CD14-positive monocyte (primary cell): Measurements from ENCODE around the gene C22orf39. TPM values are rescaled to one million over a fixed set of nuclear protein-coding genes. Genes with fewer than 3 reads are reported as not detected.

ENCODE experiments used
- DNase-seq, 3 donors: peaks; one replicate each; pipeline ENCODE4 v3.0.0-alpha.2; 2011 to 2022
- H2AFZ ChIP-seq: 2 replicates; pipeline ENCODE4 v1.6.0; 2012; ENCODE audit warnings: mild to moderate bottlenecking, low read depth, low read length, inconsistent platforms; ENCODE audit not compliant: insufficient read depth, poor library complexity, severe bottlenecking
- H3K27ac ChIP-seq, 2 donors: 1 replicate in 1 of 2; 2 replicates in 1 of 2; pipeline ENCODE4 v1.5.1; 2012 to 2013; ENCODE audit warnings: low read length in 2 of 2, control low read depth in 1 of 2, inconsistent platforms in 1 of 2, low read depth in 1 of 2, mild to moderate bottlenecking in 1 of 2
- H3K27me3 ChIP-seq, 2 donors: one replicate each; pipeline versions ENCODE4 v1.6.0 to v1.6.1; 2011 to 2013; ENCODE audit warnings: low read length in 2 of 2; ENCODE audit not compliant: control insufficient read depth in 2 of 2, insufficient read depth in 2 of 2
- H3K36me3 ChIP-seq, 2 donors: replicated peaks in 1 of 2; 1 replicate in 1 of 2; 2 replicates in 1 of 2; pipeline versions ENCODE4 v1.5.1 to v1.6.1; 2012 to 2013; ENCODE audit warnings: low read length in 2 of 2, control low read depth in 1 of 2, inconsistent platforms in 1 of 2, mild to moderate bottlenecking in 1 of 2; ENCODE audit not compliant: insufficient read depth in 2 of 2, control insufficient read depth in 1 of 2
- H3K4me1 ChIP-seq, 2 donors: 1 replicate in 1 of 2; 2 replicates in 1 of 2; pipeline versions ENCODE4 v1.5.1 to v1.6.1; 2012 to 2013; ENCODE audit warnings: low read length in 2 of 2, control low read depth in 1 of 2, inconsistent platforms in 1 of 2, mild to moderate bottlenecking in 1 of 2, moderate library complexity in 1 of 2; ENCODE audit not compliant: insufficient read depth in 2 of 2, control insufficient read depth in 1 of 2
- H3K4me2 ChIP-seq: replicated peaks from 2 replicates; pipeline ENCODE3; 2012; ENCODE audit warnings: low read length, moderate library complexity, mild to moderate bottlenecking; ENCODE audit not compliant: poor library complexity, severe bottlenecking; ENCODE audit errors: extremely low read depth
- H3K4me3 ChIP-seq, 3 experiments: fragments of 200-600 bp in 1 of 3; sonication (generic) in 1 of 3; replicated peaks in 1 of 3; 1 replicate in 2 of 3; 2 replicates in 1 of 3; pipeline ENCODE4 v1.5.1; 2011 to 2013; ENCODE audit warnings: low read length in 3 of 3, mild to moderate bottlenecking in 3 of 3, control low read depth in 2 of 3, low read depth in 2 of 3, inconsistent platforms in 1 of 3, moderate library complexity in 1 of 3
- H3K79me2 ChIP-seq: 2 replicates; pipeline ENCODE4 v1.6.0; 2012; ENCODE audit warnings: mild to moderate bottlenecking, control low read depth, inconsistent platforms, low read length, moderate library complexity; ENCODE audit not compliant: insufficient read depth
- H3K9ac ChIP-seq: 2 replicates; pipeline ENCODE4 v1.6.0; 2017; ENCODE audit warnings: low read length, mild to moderate bottlenecking; ENCODE audit not compliant: insufficient read depth, poor library complexity, severe bottlenecking
- H3K9me3 ChIP-seq, 2 donors: replicated peaks in 1 of 2; 1 replicate in 1 of 2; 2 replicates in 1 of 2; pipeline versions ENCODE4 v1.5.1 to v1.6.1; 2012 to 2013; ENCODE audit warnings: low read length in 2 of 2, control low read depth in 1 of 2; ENCODE audit not compliant: control insufficient read depth in 1 of 2, insufficient read depth in 1 of 2
- H4K20me1 ChIP-seq: 2 replicates; pipeline ENCODE4 v1.6.0; 2012; ENCODE audit warnings: mild to moderate bottlenecking, low read length, control low read depth, moderate library complexity; ENCODE audit not compliant: insufficient read depth
- H3K27ac Mint-ChIP-seq, 7 donors: one replicate each; pipeline ENCODE4 v1.8.0; 2020; ENCODE audit warnings: mild to moderate bottlenecking in 7 of 7, mixed read lengths in 7 of 7, moderate library complexity in 6 of 7, inconsistent platforms in 2 of 7
- H3K27me3 Mint-ChIP-seq, 3 donors: one replicate each; pipeline ENCODE4 v1.8.0; 2021 to 2022; ENCODE audit warnings: low read depth in 3 of 3, mild to moderate bottlenecking in 3 of 3, mixed read lengths in 3 of 3, moderate library complexity in 3 of 3, inconsistent platforms in 1 of 3
- H3K36me3 Mint-ChIP-seq, 2 donors: one replicate each; pipeline ENCODE4 v1.8.0; 2020; ENCODE audit warnings: mixed read lengths in 2 of 2, inconsistent platforms in 1 of 2, mild to moderate bottlenecking in 1 of 2
- H3K4me1 Mint-ChIP-seq: one replicate; pipeline ENCODE4 v1.8.0; 2020; ENCODE audit warnings: mild to moderate bottlenecking, mixed read lengths
- H3K4me3 Mint-ChIP-seq, 2 donors: one replicate each; pipeline ENCODE4 v1.8.0; 2020; ENCODE audit warnings: mild to moderate bottlenecking in 2 of 2, mixed read lengths in 2 of 2, moderate library complexity in 1 of 2
- H3K9me3 Mint-ChIP-seq, 7 donors: one replicate each; pipeline ENCODE4 v1.8.0; 2020 to 2022; ENCODE audit warnings: mixed read lengths in 7 of 7, mild to moderate bottlenecking in 6 of 7, moderate library complexity in 6 of 7, inconsistent platforms in 2 of 7
- WGBS: methylation state at CpG from one replicate; pipeline ENCODE4 v1.1.5; 2013; ENCODE audit warnings: missing lambda C conversion rate; ENCODE audit not compliant: insufficient coverage; 5-methylcytosine and 5-hydroxymethylcytosine counted together
- intact Hi-C, 2 donors: fragments of 100-400 bp; cut with micrococcal nuclease; formaldehyde crosslinking; loops; one replicate each; pipeline versions ENCODE4 v1.15.0 to v1.15.1; 2023
- polyA plus RNA-seq, 3 donors: library from polyadenylated mRNA; depleted of rRNA in 1 of 3; unstranded in 2 of 3; stranded (reverse) in 1 of 3; fragments of 300-500 nt in 2 of 3; fragments of >200 nt in 1 of 3; fragmentation: Illumina TruSeq in 2 of 3; gene quantifications; 1 replicate in 2 of 3; 2 replicates in 1 of 3; pipeline ENCODE4 v1.2.3, GENCODE V29; 2012 to 2021
- TF ChIP-seq, protein P1 (sequence below): fragments of 200-600 bp; IDR thresholded peaks from one replicate; pipeline ENCODE4 v1.8.0; 2022; ENCODE audit warnings: antibody characterized with exemption, mild to moderate bottlenecking

The C22orf39 gene
- polyA plus RNA-seq, 3 donors = 21.2 to 40.3 (median 38.4) TPM

DNA sequence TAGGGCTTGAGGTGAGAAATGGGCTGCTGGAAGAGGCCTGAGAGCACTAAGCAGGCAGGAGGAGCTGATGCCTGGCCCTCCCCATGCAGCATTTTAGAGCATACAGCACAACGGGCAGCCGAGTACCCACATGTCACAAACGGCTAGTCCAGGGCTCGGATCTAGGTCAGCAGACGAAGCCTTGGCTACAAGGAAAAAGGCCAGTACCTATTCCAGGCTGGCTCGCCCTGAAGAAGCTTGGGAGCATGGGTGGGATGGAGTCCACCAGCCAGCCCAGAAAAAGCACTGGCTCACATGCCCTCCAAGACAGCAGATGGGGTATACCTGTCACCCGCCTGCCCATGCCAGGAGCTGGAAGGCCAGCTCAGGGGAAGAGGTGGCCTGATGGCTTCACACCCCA, 21.9 kb upstream of the C22orf39 start:
- Histone ChIP-seq H3K27me3 (no peaks in the 10 kb centered on the region), H3K27ac (no peak overlapping the region), H2AFZ (no peak overlapping the region), H3K4me3 (no peak overlapping the region), H4K20me1 (peaks cover 32% of the 10 kb centered on the region), H3K4me1 (no peaks in the 10 kb centered on the region), H3K79me2 (peaks cover 4% of the 10 kb centered on the region), H3K9me3 (no peaks in the 10 kb centered on the region), H3K4me2 (no peak overlapping the region), H3K36me3 (peaks cover 97% of the 10 kb centered on the region in 2 donors), H3K9ac (no peak overlapping the region)
- 98% methylated on average over 5 of the region's 7 CpGs for WGBS
- Mint-ChIP-seq H3K4me3 (no peak overlapping the region), H3K36me3 (peaks cover 94 to 97% of the 10 kb centered on the region in 2 donors), H3K27me3 (peaks cover 0 to 5% (median 0%) of the 10 kb centered on the region in 3 donors), H3K4me1 (no peaks in the 10 kb centered on the region), H3K27ac (no peak overlapping the region), H3K9me3 (no peaks in the 10 kb centered on the region)
- TF ChIP-seq, protein P1, sequence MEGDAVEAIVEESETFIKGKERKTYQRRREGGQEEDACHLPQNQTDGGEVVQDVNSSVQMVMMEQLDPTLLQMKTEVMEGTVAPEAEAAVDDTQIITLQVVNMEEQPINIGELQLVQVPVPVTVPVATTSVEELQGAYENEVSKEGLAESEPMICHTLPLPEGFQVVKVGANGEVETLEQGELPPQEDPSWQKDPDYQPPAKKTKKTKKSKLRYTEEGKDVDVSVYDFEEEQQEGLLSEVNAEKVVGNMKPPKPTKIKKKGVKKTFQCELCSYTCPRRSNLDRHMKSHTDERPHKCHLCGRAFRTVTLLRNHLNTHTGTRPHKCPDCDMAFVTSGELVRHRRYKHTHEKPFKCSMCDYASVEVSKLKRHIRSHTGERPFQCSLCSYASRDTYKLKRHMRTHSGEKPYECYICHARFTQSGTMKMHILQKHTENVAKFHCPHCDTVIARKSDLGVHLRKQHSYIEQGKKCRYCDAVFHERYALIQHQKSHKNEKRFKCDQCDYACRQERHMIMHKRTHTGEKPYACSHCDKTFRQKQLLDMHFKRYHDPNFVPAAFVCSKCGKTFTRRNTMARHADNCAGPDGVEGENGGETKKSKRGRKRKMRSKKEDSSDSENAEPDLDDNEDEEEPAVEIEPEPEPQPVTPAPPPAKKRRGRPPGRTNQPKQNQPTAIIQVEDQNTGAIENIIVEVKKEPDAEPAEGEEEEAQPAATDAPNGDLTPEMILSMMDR = no peak
- DNase-seq = no peak
- intact Hi-C loops = loop anchor here in 1 of 2 donors (10.0 kb wide), 1 partner anchor 65 kb away; no protein-coding TSS in a partner anchor

DNA sequence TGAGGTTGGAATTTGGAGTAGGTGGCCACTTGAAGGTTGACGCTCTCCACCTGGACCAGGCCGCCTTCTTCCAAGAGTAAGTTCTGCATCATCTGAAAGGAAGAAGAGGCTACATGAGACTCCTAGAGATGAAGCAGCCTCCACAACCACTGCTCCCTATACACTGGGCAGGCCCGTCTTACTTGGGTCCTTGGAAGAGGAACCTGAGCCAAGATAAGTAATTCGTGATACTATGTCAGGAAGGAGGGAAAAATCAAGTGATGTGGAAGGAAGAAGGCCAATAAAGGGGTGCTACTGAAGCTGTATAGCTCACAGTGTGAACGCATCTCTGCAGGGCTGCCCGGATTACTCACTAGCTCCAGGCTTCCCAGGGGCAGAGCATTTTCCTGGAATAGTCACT, 20.4 kb upstream of the C22orf39 start:
- no peaks in the 10 kb centered on the region for H3K79me2 ChIP-seq
- peaks cover 0 to 5% (median 0%) of the 10 kb centered on the region in 3 donors for H3K27me3 Mint-ChIP-seq
- H3K4me2 ChIP-seq = no peak overlapping the region
- WGBS = 96% methylated on average over 5 of the region's 6 CpGs
- no peak overlapping the region for H3K9ac ChIP-seq
- TF ChIP-seq, protein P1 = no peak
- no peaks in the 10 kb centered on the region for H3K4me1 ChIP-seq
- H2AFZ ChIP-seq = no peak overlapping the region
- H3K36me3 Mint-ChIP-seq = peaks cover 97 to 98% of the 10 kb centered on the region in 2 donors
- no peaks in the 10 kb centered on the region for H3K4me1 Mint-ChIP-seq
- intact Hi-C loops = loop anchor here in 1 of 2 donors (10.0 kb wide), 1 partner anchor 63 kb away; no protein-coding TSS in a partner anchor
- H3K27ac ChIP-seq = no peak overlapping the region
- H3K36me3 ChIP-seq = peaks cover 97 to 100% of the 10 kb centered on the region in 2 donors
- H3K9me3 Mint-ChIP-seq = no peaks in the 10 kb centered on the region
- no peak for DNase-seq
- peaks cover 22% of the 10 kb centered on the region for H4K20me1 ChIP-seq
- peak overlapping the region in 2 of 7 donors; percentile 8 to 38 for H3K27ac Mint-ChIP-seq
- no peaks in the 10 kb centered on the region for H3K27me3 ChIP-seq
- H3K4me3 Mint-ChIP-seq = no peak overlapping the region
- no peaks in the 10 kb centered on the region for H3K9me3 ChIP-seq
- no peak overlapping the region for H3K4me3 ChIP-seq
